Neural progenitor cell (in vitro differentiated cells): ENCODE data around the gene CATSPER3. TPM values are rescaled to one million over a fixed set of nuclear protein-coding genes. Genes with fewer than 3 reads are reported as not detected.
A peak's percentile ranks its signal among the peaks of the same experiment; 100 is the strongest.

Source experiments
- DNase-seq: peaks from one replicate; pipeline ENCODE4 v3.0.0-alpha.2; 2016; ENCODE audit warnings: low spot score
- H2AFZ ChIP-seq: fragments of 200-600 bp; sonication (generic); replicated peaks from 2 replicates; pipeline ENCODE4 v1.6.1; 2016; ENCODE audit warnings: antibody characterized with exemption
- H3F3A ChIP-seq: fragments of 200-600 bp; sonication (generic); 2 replicates; pipeline ENCODE4 v1.6.1; 2016; ENCODE audit warnings: antibody characterized with exemption, low read depth
- H3K27ac ChIP-seq: fragments of 200-600 bp; sonication (generic); 2 replicates; pipeline ENCODE4 v1.5.1; 2016; ENCODE audit warnings: mild to moderate bottlenecking
- H3K27me3 ChIP-seq: fragments of 200-600 bp; sonication (generic); 2 replicates; pipeline ENCODE4 v1.6.1; 2016; ENCODE audit warnings: mild to moderate bottlenecking, moderate library complexity
- H3K36me3 ChIP-seq: fragments of 200-600 bp; sonication (generic); 2 replicates; pipeline ENCODE4 v1.5.1; 2016
- H3K4me1 ChIP-seq: fragments of 200-600 bp; sonication (generic); 2 replicates; pipeline ENCODE4 v1.6.1; 2016; ENCODE audit warnings: mixed run types
- H3K4me2 ChIP-seq: fragments of 200-600 bp; sonication (generic); 2 replicates; pipeline ENCODE4 v1.6.1; 2016
- H3K4me3 ChIP-seq: fragments of 200-600 bp; sonication (generic); 2 replicates; pipeline ENCODE4 v1.5.1; 2016
- H3K79me2 ChIP-seq: fragments of 200-600 bp; sonication (generic); 2 replicates; pipeline ENCODE4 v1.6.1; 2016; ENCODE audit warnings: low read depth
- H3K9ac ChIP-seq: fragments of 200-600 bp; sonication (generic); 2 replicates; pipeline ENCODE4 v1.6.1; 2016
- H3K9me3 ChIP-seq: fragments of 200-600 bp; sonication (generic); 2 replicates; pipeline ENCODE4 v1.5.1; 2016; ENCODE audit warnings: low read depth
- H4K20me1 ChIP-seq: fragments of 200-600 bp; sonication (generic); 2 replicates; pipeline ENCODE4 v1.6.1; 2016; ENCODE audit warnings: low read depth
- H3K27ac Mint-ChIP-seq: 3 replicates; pipeline ENCODE4 v1.8.0; 2021; ENCODE audit warnings: mixed read lengths
- H3K27me3 Mint-ChIP-seq: 2 replicates; pipeline ENCODE4 v1.8.0; 2022; ENCODE audit warnings: low read depth, mild to moderate bottlenecking, inconsistent platforms, moderate library complexity, mixed read lengths; ENCODE audit not compliant: insufficient read depth
- H3K36me3 Mint-ChIP-seq: 3 replicates; pipeline ENCODE4 v1.8.0; 2021; ENCODE audit warnings: mixed read lengths
- H3K4me1 Mint-ChIP-seq: 3 replicates; pipeline ENCODE4 v1.8.0; 2021; ENCODE audit warnings: mixed read lengths
- H3K4me3 Mint-ChIP-seq: 3 replicates; pipeline ENCODE4 v1.8.0; 2021; ENCODE audit warnings: mild to moderate bottlenecking, moderate library complexity, mixed read lengths
- H3K9me3 Mint-ChIP-seq: 3 replicates; pipeline ENCODE4 v1.8.0; 2020; ENCODE audit warnings: mixed read lengths
- EZH2 ChIP-seq: fragments of 200-600 bp; sonication (generic); IDR thresholded peaks from 2 replicates; pipeline ENCODE4 v1.6.1; 2017; ENCODE audit warnings: antibody characterized with exemption, mild to moderate bottlenecking, moderate library complexity
- EZH2phosphoT487 ChIP-seq: fragments of 200-600 bp; sonication (generic); IDR thresholded peaks from 2 replicates; pipeline ENCODE4 v1.6.1; 2017; ENCODE audit warnings: antibody characterized with exemption
- microRNA counts: library from miRNA; unstranded; fragments of <30 nt; microRNA quantifications from one replicate; lab custom pipeline; 2016
- microRNA-seq: library from miRNA; unstranded; fragments of <30 nt; microRNA quantifications from one replicate; pipeline ENCODE4, GENCODE V29; 2016
- small RNA-seq: library from RNA; depleted of rRNA; stranded (forward); fragments of <200 nt; gene quantifications from one replicate; pipeline ENCODE3, GENCODE V24; 2015
- total RNA-seq: library from RNA; depleted of rRNA; stranded (reverse); fragments of >200 nt; gene quantifications from 2 replicates; pipeline ENCODE4 v1.2.3, GENCODE V29; 2015; ENCODE audit warnings: low replicate concordance
- TF ChIP-seq, protein P1 (sequence below): fragments of 200-600 bp; sonication (generic); IDR thresholded peaks from 2 replicates; pipeline ENCODE4 v1.5.1; 2017; ENCODE audit warnings: antibody characterized with exemption, mild to moderate bottlenecking

The CATSPER3 gene
- total RNA-seq, 1 donor from 2014 or later: not detected

- Histone ChIP-seq H3K36me3 (no peaks in the 10 kb centered on the region), H3K4me2 (no peak overlapping the region), H3K9me3 (no peaks in the 10 kb centered on the region), H3K27me3 (peaks cover 100% of the 10 kb centered on the region), H3K4me1 (no peaks in the 10 kb centered on the region), H3K27ac (no peak overlapping the region), H3K4me3 (no peak overlapping the region), H3K9ac (no peak overlapping the region), H3F3A (no peaks in the 10 kb centered on the region), H4K20me1 (no peaks in the 10 kb centered on the region), H2AFZ (no peak overlapping the region), H3K79me2 (no peaks in the 10 kb centered on the region)
- no peak for TF ChIP-seq EZH2
- TF ChIP-seq, protein P1, sequence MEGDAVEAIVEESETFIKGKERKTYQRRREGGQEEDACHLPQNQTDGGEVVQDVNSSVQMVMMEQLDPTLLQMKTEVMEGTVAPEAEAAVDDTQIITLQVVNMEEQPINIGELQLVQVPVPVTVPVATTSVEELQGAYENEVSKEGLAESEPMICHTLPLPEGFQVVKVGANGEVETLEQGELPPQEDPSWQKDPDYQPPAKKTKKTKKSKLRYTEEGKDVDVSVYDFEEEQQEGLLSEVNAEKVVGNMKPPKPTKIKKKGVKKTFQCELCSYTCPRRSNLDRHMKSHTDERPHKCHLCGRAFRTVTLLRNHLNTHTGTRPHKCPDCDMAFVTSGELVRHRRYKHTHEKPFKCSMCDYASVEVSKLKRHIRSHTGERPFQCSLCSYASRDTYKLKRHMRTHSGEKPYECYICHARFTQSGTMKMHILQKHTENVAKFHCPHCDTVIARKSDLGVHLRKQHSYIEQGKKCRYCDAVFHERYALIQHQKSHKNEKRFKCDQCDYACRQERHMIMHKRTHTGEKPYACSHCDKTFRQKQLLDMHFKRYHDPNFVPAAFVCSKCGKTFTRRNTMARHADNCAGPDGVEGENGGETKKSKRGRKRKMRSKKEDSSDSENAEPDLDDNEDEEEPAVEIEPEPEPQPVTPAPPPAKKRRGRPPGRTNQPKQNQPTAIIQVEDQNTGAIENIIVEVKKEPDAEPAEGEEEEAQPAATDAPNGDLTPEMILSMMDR: no peak
- no peak for TF ChIP-seq EZH2phosphoT487
- no peak for DNase-seq
- no peaks in the 10 kb centered on the region for H3K36me3 Mint-ChIP-seq
- H3K4me3 Mint-ChIP-seq: no peak overlapping the region
- H3K4me1 Mint-ChIP-seq: peaks cover 14% of the 10 kb centered on the region
- H3K9me3 Mint-ChIP-seq: no peaks in the 10 kb centered on the region
- H3K27ac Mint-ChIP-seq: no peak overlapping the region
- peaks cover 15% of the 10 kb centered on the region for H3K27me3 Mint-ChIP-seq
Measured at GRCh38 chr5:135060021-135060420, 92.3 kb downstream of the CATSPER3 start.

- no peaks in the 10 kb centered on the region for H3K4me1 ChIP-seq
- H3K9ac ChIP-seq: no peak overlapping the region
- H3F3A ChIP-seq: no peaks in the 10 kb centered on the region
- H3K4me3 ChIP-seq: no peak overlapping the region
- H3K4me3 Mint-ChIP-seq: no peak overlapping the region
- no peak overlapping the region for H3K27ac Mint-ChIP-seq
- peaks cover 100% of the 10 kb centered on the region for H3K27me3 ChIP-seq
- no peaks in the 10 kb centered on the region for H3K36me3 ChIP-seq
- H3K9me3 Mint-ChIP-seq: no peaks in the 10 kb centered on the region
- peaks cover 14% of the 10 kb centered on the region for H3K4me1 Mint-ChIP-seq
- DNase-seq: no peak
- no peaks in the 10 kb centered on the region for H3K79me2 ChIP-seq
- no peaks in the 10 kb centered on the region for H3K9me3 ChIP-seq
- no peak overlapping the region for H3K27ac ChIP-seq
- TF ChIP-seq EZH2phosphoT487 (no peak), EZH2 (no peak)
- TF ChIP-seq, protein P1: no peak
- no peaks in the 10 kb centered on the region for H3K36me3 Mint-ChIP-seq
- no peaks in the 10 kb centered on the region for H4K20me1 ChIP-seq
- peaks cover 18% of the 10 kb centered on the region for H3K27me3 Mint-ChIP-seq
- no peak overlapping the region for H3K4me2 ChIP-seq
- H2AFZ ChIP-seq: no peak overlapping the region
Measured at GRCh38 chr5:135061001-135061400, 93.3 kb downstream of the CATSPER3 start.

MicroRNAs within 50 kb of the gene (microRNA counts, 767-probe panel; counts per million panel counts)
- 460 counts per million, percentile 90 among the panel's probes with 10 or more counts for microRNA hsa-miR-4461 (lab: Ali Mortazavi, UCI)

Small RNA genes lying within 50 kb of the gene (microRNA-seq; reads per million reads assigned to microRNA genes)
- not detected for gene MIR4461

Small RNA genes lying within 50 kb of the gene (small RNA-seq; reads per million reads assigned to genes)
- gene MIR4461 (not detected), gene MTND3P25 (0.11 reads per million), gene MTND4LP30 (not detected)

Other genes with a start within 250 kb of the CATSPER3 start
- gene CAMLG, start 229.4 kb upstream of the CATSPER3 start, total RNA-seq: 27.0 and 44.5 TPM in 2 replicates
- 54.9 and 79.1 TPM in 2 replicates for gene DDX46, start 209.1 kb upstream of the CATSPER3 start, total RNA-seq
- 46.5 and 53.3 TPM in 2 replicates for gene C5orf24, start 121.9 kb upstream of the CATSPER3 start, total RNA-seq
- gene TXNDC15, start 93.5 kb upstream of the CATSPER3 start, total RNA-seq: 36.6 and 52.2 TPM in 2 replicates
- 2.2 and 5.0 TPM in 2 replicates for gene PCBD2, start 62.8 kb upstream of the CATSPER3 start, total RNA-seq
- gene PITX1, start 66.3 kb downstream of the CATSPER3 start, total RNA-seq: not detected in 2 replicates